ENCODE measurements around the gene PLXDC1. TPM values are rescaled to one million over a fixed set of nuclear protein-coding genes. Genes with fewer than 3 reads are reported as not detected.

Gene PLXDC1
- total RNA-seq, 1 experiment from 2014 or later: 2.0 TPM

DNA sequence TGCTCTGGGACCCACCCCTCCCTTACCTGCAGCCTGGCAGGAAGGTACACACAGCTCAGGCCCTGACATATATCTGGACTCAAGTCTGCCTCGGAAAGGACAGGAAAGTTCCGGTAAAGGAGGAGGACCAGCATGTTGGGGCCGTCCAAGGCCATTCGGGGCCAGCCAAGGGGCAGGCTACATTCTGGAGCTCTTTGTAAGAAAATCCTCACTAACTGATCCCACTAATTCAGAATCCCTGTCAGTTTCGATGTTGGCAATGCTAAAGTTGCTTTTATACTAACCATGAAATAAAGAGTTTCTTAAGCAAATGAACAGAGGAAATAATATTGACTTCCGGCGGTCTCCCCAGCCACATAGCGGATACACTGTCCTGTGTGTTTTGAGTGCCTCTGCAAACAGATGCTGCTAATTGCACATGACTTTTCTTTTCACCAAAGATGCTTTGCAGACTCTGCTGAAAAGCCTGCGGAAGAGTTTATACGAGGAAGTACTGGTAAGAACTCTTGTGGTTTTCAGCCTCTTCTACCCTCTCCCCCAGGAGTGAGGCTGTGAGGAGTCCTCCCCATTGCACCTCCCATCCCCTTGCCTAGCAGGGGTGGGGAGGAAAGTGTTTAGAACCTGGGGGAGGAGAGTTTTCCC is 54.8 kb downstream of the PLXDC1 start:
- DNase-seq: no peak
- no peak overlapping the region for H2BK15ac ChIP-seq (ENCODE audit: low read depth, low read length)
- no peaks in the 10 kb centered on the region for H3K9me3 ChIP-seq (ENCODE audit: control insufficient read depth, low read depth, low read length)
- H3K27ac ChIP-seq (ENCODE audit: insufficient read length, low read depth, low read length): no peak overlapping the region
- H3K36me3 Mint-ChIP-seq (ENCODE audit: insufficient read depth in 1 of 3, low read depth in 3 of 3): no peaks in the 10 kb centered on the region
- no peak overlapping the region for H3K23ac ChIP-seq (ENCODE audit: insufficient read length, low read depth, low read length)
- H3K14ac ChIP-seq (ENCODE audit: insufficient read depth, low read length): no peak overlapping the region; the same call in 1 of the 2 replicates
- H2BK5ac ChIP-seq (ENCODE audit: insufficient read length, low read length): no peak overlapping the region
- H2BK20ac ChIP-seq (ENCODE audit: low read depth, low read length, poor library complexity, severe bottlenecking): no peak overlapping the region
- H2AK5ac ChIP-seq (ENCODE audit: insufficient read length, low read length): no peak overlapping the region
- H3K4me2 ChIP-seq (ENCODE audit: insufficient read depth, insufficient read length, low read length): no peak overlapping the region
- no peak for TF ChIP-seq CTCF (conservative IDR thresholded peaks at IDR 0.05)
- H3K27me3 Mint-ChIP-seq (ENCODE audit: low read depth): peaks cover 14% of the 10 kb centered on the region
- no peak overlapping the region for H3K4ac ChIP-seq (ENCODE audit: low read depth, low read length)
- H3K23me2 ChIP-seq (ENCODE audit: insufficient read length, low read depth, low read length, poor library complexity, severe bottlenecking): no peaks in the 10 kb centered on the region
- H3K4me3 Mint-ChIP-seq: no peak overlapping the region
- H3T11ph ChIP-seq (ENCODE audit: low read length): no peak overlapping the region
- H3K79me2 ChIP-seq (ENCODE audit: insufficient read depth, low read length): no peaks in the 10 kb centered on the region
- H3K79me1 ChIP-seq (ENCODE audit: insufficient read depth, low read depth, low read length, poor library complexity, severe bottlenecking): no peaks in the 10 kb centered on the region
- peaks cover 32 to 34% of the 10 kb centered on the region in 2 experiments for H3K4me1 Mint-ChIP-seq
- H3K18ac ChIP-seq (ENCODE audit: insufficient read length, low read depth, low read length): no peak overlapping the region
- no peak overlapping the region for H3K56ac ChIP-seq (ENCODE audit: insufficient read length, low read depth, low read length)
- H2AFZ ChIP-seq (ENCODE audit: low read length): no peak overlapping the region
- no peaks in the 10 kb centered on the region for H3K9me3 Mint-ChIP-seq
- H2BK120ac ChIP-seq (ENCODE audit: low read depth, low read length, poor library complexity, severe bottlenecking): no peak overlapping the region
- no peak overlapping the region for H2BK12ac ChIP-seq (ENCODE audit: insufficient read length, low read depth, low read length)
- H3K9ac ChIP-seq (ENCODE audit: extremely low read depth, insufficient read length, low read length): no peak overlapping the region
- H3K27ac Mint-ChIP-seq: no peak overlapping the region
- no peak overlapping the region for H4K8ac ChIP-seq (replicated peaks; ENCODE audit: insufficient read length, low read depth, low read length)
- H4K20me1 ChIP-seq (ENCODE audit: control insufficient read depth, insufficient read depth, insufficient read length): no peaks in the 10 kb centered on the region
- no peaks in the 10 kb centered on the region for H3K4me1 ChIP-seq (ENCODE audit: insufficient read depth, low read length)
- no CpG with 5 or more reads among the region's 10 CpGs for WGBS (ENCODE audit: extremely low coverage, insufficient read length, low lambda C conversion rate)
- H4K91ac ChIP-seq (ENCODE audit: insufficient read length, low read depth, low read length): no peak overlapping the region
- no peak overlapping the region for H4K5ac ChIP-seq (ENCODE audit: insufficient read length, low read depth, low read length)
- H3K27me3 ChIP-seq (ENCODE audit: insufficient read depth, low read length): no peaks in the 10 kb centered on the region; the same call in 1 of the 2 replicates
